Liver (tissue), 9 donors: ENCODE results near the gene GPX5. TPM values are rescaled to one million over a fixed set of nuclear protein-coding genes. Genes with fewer than 3 reads are reported as not detected.

ENCODE experiments used
- DNase-seq: peaks from one replicate; pipeline ENCODE4 v3.0.0-alpha.2; 2017; ENCODE audit warnings: low spot score
- H3K27ac ChIP-seq, 2 donors: one replicate each; pipeline ENCODE4 v1.7.0; 2013; ENCODE audit warnings: inconsistent platforms in 2 of 2, low read length in 2 of 2, control low read depth in 1 of 2, low read depth in 1 of 2, mild to moderate bottlenecking in 1 of 2
- H3K27me3 ChIP-seq, 4 donors: one replicate each; pipeline versions ENCODE4 v1.6.1 to v1.7.0; 2013; ENCODE audit warnings: low read length in 3 of 4, inconsistent platforms in 1 of 4, mild to moderate bottlenecking in 1 of 4, moderate library complexity in 1 of 4; ENCODE audit not compliant: control insufficient read depth in 4 of 4, insufficient read depth in 4 of 4
- H3K36me3 ChIP-seq, 4 donors: one replicate each; pipeline versions ENCODE4 v1.6.1 to v1.7.0; 2013; ENCODE audit warnings: low read length in 3 of 4, mild to moderate bottlenecking in 3 of 4, low read depth in 1 of 4, moderate library complexity in 1 of 4; ENCODE audit not compliant: control insufficient read depth in 4 of 4, insufficient read depth in 3 of 4
- H3K4me1 ChIP-seq, 4 donors: one replicate each; pipeline versions ENCODE4 v1.6.1 to v1.7.0; 2013; ENCODE audit warnings: low read length in 3 of 4, mild to moderate bottlenecking in 3 of 4, moderate library complexity in 1 of 4; ENCODE audit not compliant: control insufficient read depth in 4 of 4, insufficient read depth in 4 of 4
- H3K4me3 ChIP-seq, 3 donors: one replicate each; pipeline versions ENCODE4 v1.6.1 to v1.7.0; 2013; ENCODE audit warnings: low read length in 3 of 3, control low read depth in 1 of 3, low read depth in 1 of 3, mild to moderate bottlenecking in 1 of 3
- H3K9ac ChIP-seq, 2 donors: one replicate each; pipeline ENCODE4 v1.7.0; 2013; ENCODE audit warnings: low read length in 2 of 2, mild to moderate bottlenecking in 2 of 2, moderate library complexity in 2 of 2, control low read depth in 1 of 2, low read depth in 1 of 2
- H3K9me3 ChIP-seq, 4 donors: one replicate each; pipeline versions ENCODE4 v1.6.1 to v1.7.0; 2013; ENCODE audit warnings: low read length in 3 of 4; ENCODE audit not compliant: control insufficient read depth in 4 of 4
- ATF3 ChIP-seq: IDR thresholded peaks from 2 replicates; pipeline ENCODE4 v1.6.1; 2016; ENCODE audit warnings: antibody characterized with exemption
- CTCF ChIP-seq: fragments of 150-350 bp; IDR thresholded peaks from 2 replicates; pipeline ENCODE4 v1.5.1; 2017; ENCODE audit warnings: improper control_type of control experiment, low read depth, low read length; ENCODE audit not compliant: missing input control
- EGR1 ChIP-seq, 2 donors: IDR thresholded peaks; 2 replicates each; pipeline ENCODE4 v1.6.1; 2016 to 2018; ENCODE audit warnings: antibody characterized with exemption in 2 of 2, low read depth in 2 of 2
- FOXA1 ChIP-seq: IDR thresholded peaks from 2 replicates; pipeline ENCODE4 v1.6.1; 2016; ENCODE audit warnings: antibody characterized with exemption
- FOXA2 ChIP-seq: IDR thresholded peaks from 2 replicates; pipeline ENCODE4 v1.6.1; 2016; ENCODE audit warnings: antibody characterized with exemption
- GABPA ChIP-seq, 2 donors: IDR thresholded peaks in 1 of 2; conservative IDR thresholded peaks in 1 of 2; 2 replicates each; pipeline ENCODE4 v1.6.1; 2016; ENCODE audit warnings: antibody characterized with exemption in 2 of 2, mild to moderate bottlenecking in 1 of 2, moderate library complexity in 1 of 2
- HNF4A ChIP-seq, 2 donors: conservative IDR thresholded peaks; 2 replicates each; pipeline ENCODE4 v1.6.1; 2016; ENCODE audit warnings: antibody characterized with exemption in 2 of 2, mild to moderate bottlenecking in 2 of 2
- HNF4G ChIP-seq: IDR thresholded peaks from 2 replicates; pipeline ENCODE4 v1.6.1; 2016; ENCODE audit warnings: antibody characterized with exemption
- JUND ChIP-seq, 2 donors: IDR thresholded peaks; 2 replicates each; pipeline ENCODE4 v1.6.1; 2016; ENCODE audit warnings: antibody characterized with exemption in 2 of 2
- MAX ChIP-seq: IDR thresholded peaks from 2 replicates; pipeline ENCODE4 v1.6.1; 2016; ENCODE audit warnings: antibody characterized with exemption
- NR2F2 ChIP-seq: IDR thresholded peaks from 2 replicates; pipeline ENCODE4 v1.6.1; 2016; ENCODE audit warnings: antibody characterized with exemption
- RAD21 ChIP-seq, 2 donors: IDR thresholded peaks; 2 replicates each; pipeline ENCODE4 v1.6.1; 2016; ENCODE audit warnings: antibody characterized with exemption in 2 of 2, mild to moderate bottlenecking in 2 of 2
- REST ChIP-seq: IDR thresholded peaks from 2 replicates; pipeline ENCODE4 v1.6.1; 2016; ENCODE audit warnings: antibody characterized with exemption, mild to moderate bottlenecking
- RXRA ChIP-seq, 2 donors: IDR thresholded peaks; 2 replicates each; pipeline ENCODE4 v1.6.1; 2017 to 2018; ENCODE audit warnings: antibody characterized with exemption in 2 of 2, mild to moderate bottlenecking in 1 of 2
- SP1 ChIP-seq: IDR thresholded peaks from 2 replicates; pipeline ENCODE4 v1.6.1; 2018; ENCODE audit warnings: antibody characterized with exemption, mild to moderate bottlenecking
- TAF1 ChIP-seq: conservative IDR thresholded peaks from 2 replicates; pipeline ENCODE4 v1.6.1; 2016; ENCODE audit warnings: antibody characterized with exemption, mild to moderate bottlenecking
- YY1 ChIP-seq: IDR thresholded peaks from 2 replicates; pipeline ENCODE4 v1.6.1; 2016; ENCODE audit warnings: antibody characterized with exemption, mild to moderate bottlenecking
- ZBTB33 ChIP-seq: IDR thresholded peaks from 2 replicates; pipeline ENCODE4 v1.6.1; 2016; ENCODE audit warnings: antibody characterized with exemption
- WGBS: extraction: QIAGEN DNeasy Blood & Tissue Kit; methylation state at CpG from one replicate; pipeline ENCODE4 v1.1.7; 2013; 5-methylcytosine and 5-hydroxymethylcytosine counted together
- polyA plus RNA-seq, 2 donors: library from polyadenylated mRNA; stranded (reverse) in 1 of 2; unstranded in 1 of 2; fragments of 200-250 nt in 1 of 2; fragments of >200 nt in 1 of 2; fragmentation: Nextera tagmentation in 1 of 2; extraction: Ambion mirVana in 1 of 2; gene quantifications; one replicate each; pipeline versions ENCODE4 v1.2.1 to v1.2.3, GENCODE V29; 2013 to 2015
- total RNA-seq, 2 donors: library from RNA; depleted of rRNA; stranded (reverse); fragments of >200 nt; gene quantifications; one replicate each; pipeline ENCODE4 v1.2.3, GENCODE V29; 2014
- donor health status: healthy.
- donor health status: healthy.
- donor health status: healthy.
- donor health status: healthy.
- donor health status: healthy.

Gene GPX5
- total and polyA plus RNA-seq, 4 donors = not detected

- H3K36me3 ChIP-seq = no peaks in the 10 kb centered on the region
- 78% methylated on average over 3 of the region's 3 CpGs for WGBS
These were observed 32.9 kb downstream of the GPX5 start for GRCh38 chr6:28558629-28559028.

More at GRCh38 chr6:28558629-28559028, 32.9 kb downstream of the GPX5 start:
- Histone ChIP-seq H3K9me3 (no peaks in the 10 kb centered on the region), H3K9ac (no peak overlapping the region), H3K4me1 (peaks cover under 1 to 16% (median 8%) of the 10 kb centered on the region in 4 donors), H3K27ac (no peak overlapping the region), H3K4me3 (no peak overlapping the region), H3K27me3 (no peaks in the 10 kb centered on the region)
- no peak for DNase-seq
- no peak for TF ChIP-seq ATF3
- no peak for TF ChIP-seq FOXA2
- TF ChIP-seq YY1 = no peak
- no peak for TF ChIP-seq ZBTB33
- no peak for TF ChIP-seq CTCF
- no peak for TF ChIP-seq GABPA (IDR thresholded peaks at IDR 0.05 in 1 of 2, conservative IDR thresholded peaks at IDR 0.05 in 1 of 2)
- no peak for TF ChIP-seq SP1
- TF ChIP-seq RXRA (IDR thresholded peaks at IDR 0.05) = no peak
- no peak for TF ChIP-seq NR2F2
- no peak for TF ChIP-seq MAX
- TF ChIP-seq RAD21 (IDR thresholded peaks at IDR 0.05) = no peak
- no peak for TF ChIP-seq JUND (IDR thresholded peaks at IDR 0.05)
- no peak for TF ChIP-seq FOXA1
- no peak for TF ChIP-seq REST
- no peak for TF ChIP-seq EGR1 (IDR thresholded peaks at IDR 0.05; ENCODE audit: low read depth in 2 of 2)
- no peak for TF ChIP-seq HNF4A (conservative IDR thresholded peaks at IDR 0.05)
- TF ChIP-seq TAF1 = no peak
- TF ChIP-seq HNF4G = no peak
